ENCODE measurements around the gene RNF157.
"Not testable (repeated sequence)": the region's sequence is repeated elsewhere in the genome, so short reads cannot be mapped to it uniquely, and the experiment has no call there.

RNF157 gene

GRCh38 chr17:76205542-76206144, 34.6 kb downstream of the RNF157 start:
- not testable (repeated sequence) for H3K27ac Mint-ChIP-seq, H3K4me3 Mint-ChIP-seq, H3K9me3 Mint-ChIP-seq, H3K27me3 Mint-ChIP-seq, DNase-seq
- H3K4me1 Mint-ChIP-seq (ENCODE audit: low read depth) = peaks cover 58% of the 10 kb centered on the region
- peaks cover 61% of the 10 kb centered on the region for H3K36me3 Mint-ChIP-seq (ENCODE audit: low read depth)

GRCh38 chr17:76204277-76204676, 36.0 kb downstream of the RNF157 start:
- no peaks in the 10 kb centered on the region for H3K9me3 Mint-ChIP-seq
- H3K4me3 Mint-ChIP-seq = no peak overlapping the region
- H3K4me1 Mint-ChIP-seq (ENCODE audit: low read depth) = peaks cover 67% of the 10 kb centered on the region
- H3K36me3 Mint-ChIP-seq (ENCODE audit: low read depth) = peaks cover 61% of the 10 kb centered on the region
- H3K27me3 Mint-ChIP-seq = no peaks in the 10 kb centered on the region
- no peak for DNase-seq
- H3K27ac Mint-ChIP-seq = peak overlapping the region; percentile 2

- peaks cover 71% of the 10 kb centered on the region for H3K4me1 Mint-ChIP-seq (ENCODE audit: low read depth)
- no peak overlapping the region for H3K4me3 Mint-ChIP-seq
Measured at GRCh38 chr17:76200354-76200753, 39.9 kb downstream of the RNF157 start.

GRCh38 chr17:76199469-76199868, 40.8 kb downstream of the RNF157 start:
- peak overlapping the region; percentile 93 for H3K27ac Mint-ChIP-seq
- DNase-seq = peak; percentile 56
- peaks cover 77% of the 10 kb centered on the region for H3K4me1 Mint-ChIP-seq (ENCODE audit: low read depth)
- H3K9me3 Mint-ChIP-seq = no peaks in the 10 kb centered on the region
- H3K4me3 Mint-ChIP-seq = no peak overlapping the region
- no peaks in the 10 kb centered on the region for H3K27me3 Mint-ChIP-seq
- H3K36me3 Mint-ChIP-seq (ENCODE audit: low read depth) = peaks cover 59% of the 10 kb centered on the region

More at GRCh38 chr17:76200354-76200753, 39.9 kb downstream of the RNF157 start:
- DNase-seq = no peak
- Mint-ChIP-seq H3K27me3 (no peaks in the 10 kb centered on the region), H3K9me3 (no peaks in the 10 kb centered on the region), H3K36me3 (ENCODE audit: low read depth) (peaks cover 59% of the 10 kb centered on the region), H3K27ac (peak overlapping the region; percentile 93)

GRCh38 chr17:76198702-76199101, 41.6 kb downstream of the RNF157 start:
- DNase-seq = no peak
- Mint-ChIP-seq H3K4me3 (no peak overlapping the region), H3K9me3 (no peaks in the 10 kb centered on the region), H3K27ac (peak overlapping the region; percentile 93), H3K36me3 (ENCODE audit: low read depth) (peaks cover 58% of the 10 kb centered on the region), H3K27me3 (no peaks in the 10 kb centered on the region), H3K4me1 (ENCODE audit: low read depth) (peaks cover 79% of the 10 kb centered on the region)

GRCh38 chr17:76197911-76198310, 42.4 kb downstream of the RNF157 start:
- peaks cover 87% of the 10 kb centered on the region for H3K4me1 Mint-ChIP-seq (ENCODE audit: low read depth)
- peak overlapping the region; percentile 93 for H3K27ac Mint-ChIP-seq
- no peak for DNase-seq
- H3K36me3 Mint-ChIP-seq (ENCODE audit: low read depth) = peaks cover 56% of the 10 kb centered on the region
- no peak overlapping the region for H3K4me3 Mint-ChIP-seq
- no peaks in the 10 kb centered on the region for H3K27me3 Mint-ChIP-seq
- no peaks in the 10 kb centered on the region for H3K9me3 Mint-ChIP-seq

- H3K4me1 Mint-ChIP-seq (ENCODE audit: low read depth) = peaks cover 90% of the 10 kb centered on the region
- no peak for DNase-seq
- H3K4me3 Mint-ChIP-seq = no peak overlapping the region
- H3K36me3 Mint-ChIP-seq (ENCODE audit: low read depth) = peaks cover 49% of the 10 kb centered on the region
- no peaks in the 10 kb centered on the region for H3K27me3 Mint-ChIP-seq
- H3K9me3 Mint-ChIP-seq = no peaks in the 10 kb centered on the region
- H3K27ac Mint-ChIP-seq = no peak overlapping the region
Measured at GRCh38 chr17:76196675-76197074, 43.6 kb downstream of the RNF157 start.

GRCh38 chr17:76195281-76196096, 44.8 kb downstream of the RNF157 start:
- peaks cover 93% of the 10 kb centered on the region for H3K4me1 Mint-ChIP-seq (ENCODE audit: low read depth)
- H3K36me3 Mint-ChIP-seq (ENCODE audit: low read depth) = peaks cover 42% of the 10 kb centered on the region
- peak overlapping the region; percentile 95 for H3K27ac Mint-ChIP-seq
- no peak for DNase-seq
- H3K9me3 Mint-ChIP-seq = no peaks in the 10 kb centered on the region
- H3K4me3 Mint-ChIP-seq = no peak overlapping the region
- no peaks in the 10 kb centered on the region for H3K27me3 Mint-ChIP-seq

- DNase-seq = no peak
- Mint-ChIP-seq H3K9me3 (no peaks in the 10 kb centered on the region), H3K27ac (peak overlapping the region; percentile 95), H3K36me3 (ENCODE audit: low read depth) (peaks cover 36% of the 10 kb centered on the region), H3K27me3 (no peaks in the 10 kb centered on the region), H3K4me3 (peak overlapping the region; percentile 59), H3K4me1 (ENCODE audit: low read depth) (peaks cover 93% of the 10 kb centered on the region)
Measured at GRCh38 chr17:76193591-76193990, 46.7 kb downstream of the RNF157 start.

- DNase-seq = no peak
- Mint-ChIP-seq H3K27me3 (no peaks in the 10 kb centered on the region), H3K4me1 (ENCODE audit: low read depth) (peaks cover 89% of the 10 kb centered on the region), H3K4me3 (peak overlapping the region; percentile 59), H3K36me3 (ENCODE audit: low read depth) (peaks cover 32% of the 10 kb centered on the region), H3K27ac (peak overlapping the region; percentile 95), H3K9me3 (no peaks in the 10 kb centered on the region)
Measured at GRCh38 chr17:76191896-76192295, 48.4 kb downstream of the RNF157 start.

- Mint-ChIP-seq H3K9me3 (no peaks in the 10 kb centered on the region), H3K36me3 (ENCODE audit: low read depth) (peaks cover 27% of the 10 kb centered on the region), H3K27me3 (no peaks in the 10 kb centered on the region), H3K27ac (peak overlapping the region; percentile 95), H3K4me1 (ENCODE audit: low read depth) (peaks cover 83% of the 10 kb centered on the region), H3K4me3 (peak overlapping the region; percentile 41)
- DNase-seq = no peak
Measured at GRCh38 chr17:76189741-76190140, 50.6 kb downstream of the RNF157 start.

GRCh38 chr17:76189247-76189646, 51.0 kb downstream of the RNF157 start:
- H3K4me1 Mint-ChIP-seq (ENCODE audit: low read depth) = peaks cover 84% of the 10 kb centered on the region
- H3K9me3 Mint-ChIP-seq = no peaks in the 10 kb centered on the region
- H3K4me3 Mint-ChIP-seq = peak overlapping the region; percentile 41
- H3K27me3 Mint-ChIP-seq = no peaks in the 10 kb centered on the region
- H3K27ac Mint-ChIP-seq = peak overlapping the region; percentile 95
- DNase-seq = no peak
- peaks cover 25% of the 10 kb centered on the region for H3K36me3 Mint-ChIP-seq (ENCODE audit: low read depth)

- Mint-ChIP-seq H3K4me1 (ENCODE audit: low read depth) (peaks cover 79% of the 10 kb centered on the region), H3K27me3 (no peaks in the 10 kb centered on the region), H3K9me3 (no peaks in the 10 kb centered on the region), H3K36me3 (ENCODE audit: low read depth) (peaks cover 21% of the 10 kb centered on the region), H3K4me3 (no peak overlapping the region), H3K27ac (peak overlapping the region; percentile 95)
- no peak for DNase-seq
Measured at GRCh38 chr17:76188213-76189016, 51.9 kb downstream of the RNF157 start.

- peaks cover 24% of the 10 kb centered on the region for H3K36me3 Mint-ChIP-seq (ENCODE audit: low read depth)
- H3K9me3 Mint-ChIP-seq, H3K27me3 Mint-ChIP-seq, H3K4me3 Mint-ChIP-seq, DNase-seq: not testable (repeated sequence)
- peak overlapping the region; percentile 77 for H3K27ac Mint-ChIP-seq
- peaks cover 70% of the 10 kb centered on the region for H3K4me1 Mint-ChIP-seq (ENCODE audit: low read depth)
Measured at GRCh38 chr17:76186774-76187173, 53.5 kb downstream of the RNF157 start.
